HFF-Myc (cell line): ENCODE results near the gene PRKN.

ENCODE experiments used
- DNase-seq: peaks from one replicate; pipeline ENCODE4 v3.0.0-alpha.2; 2011; ENCODE audit warnings: low read depth; ENCODE audit errors: extremely low read depth
- H3K4me3 ChIP-seq: replicated peaks from 2 replicates; pipeline ENCODE4 v1.5.1; 2011; ENCODE audit warnings: low read depth, mild to moderate bottlenecking, control low read depth, low read length
- TF ChIP-seq, protein P1 (sequence below): IDR thresholded peaks from 2 replicates; pipeline ENCODE4 v1.5.1; 2012; ENCODE audit warnings: mild to moderate bottlenecking, low read depth, low read length, control low read depth; ENCODE audit errors: missing control alignments

PRKN gene

DNA sequence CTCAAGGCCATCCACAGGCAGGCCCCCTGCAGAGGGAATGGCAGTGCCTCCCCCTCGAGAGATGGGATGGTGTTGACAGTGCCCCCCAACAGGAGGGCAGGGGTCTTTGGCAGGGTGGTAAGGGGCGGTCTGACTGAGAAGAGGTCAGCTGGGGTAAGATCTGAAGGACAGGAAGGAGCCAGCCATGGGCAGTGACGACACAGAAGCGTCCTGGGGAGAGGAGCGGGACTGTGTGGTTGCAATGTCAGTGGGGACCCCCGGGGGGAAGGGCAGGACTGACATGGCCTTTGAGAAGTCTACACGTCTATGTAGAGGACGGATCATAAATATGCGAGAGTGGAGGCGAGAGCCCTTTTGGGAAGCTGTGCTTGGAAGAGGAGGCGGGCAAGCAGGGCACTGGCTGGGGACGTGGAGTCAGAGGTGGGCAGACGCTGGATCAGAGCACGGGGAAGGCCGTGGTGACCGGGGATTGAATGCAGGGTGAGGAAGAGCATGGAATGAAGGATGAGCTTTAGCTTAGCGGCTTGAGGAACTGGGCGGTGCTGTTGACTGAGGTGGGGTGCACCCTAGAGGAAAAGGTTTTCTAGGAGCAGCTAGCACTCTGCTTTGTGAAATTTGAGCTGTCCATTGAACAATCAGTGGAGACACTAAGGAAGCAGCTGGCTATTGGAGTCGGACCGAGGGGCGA, 1371.3 kb downstream of the PRKN start:
- no peak for DNase-seq
- TF ChIP-seq, protein P1, sequence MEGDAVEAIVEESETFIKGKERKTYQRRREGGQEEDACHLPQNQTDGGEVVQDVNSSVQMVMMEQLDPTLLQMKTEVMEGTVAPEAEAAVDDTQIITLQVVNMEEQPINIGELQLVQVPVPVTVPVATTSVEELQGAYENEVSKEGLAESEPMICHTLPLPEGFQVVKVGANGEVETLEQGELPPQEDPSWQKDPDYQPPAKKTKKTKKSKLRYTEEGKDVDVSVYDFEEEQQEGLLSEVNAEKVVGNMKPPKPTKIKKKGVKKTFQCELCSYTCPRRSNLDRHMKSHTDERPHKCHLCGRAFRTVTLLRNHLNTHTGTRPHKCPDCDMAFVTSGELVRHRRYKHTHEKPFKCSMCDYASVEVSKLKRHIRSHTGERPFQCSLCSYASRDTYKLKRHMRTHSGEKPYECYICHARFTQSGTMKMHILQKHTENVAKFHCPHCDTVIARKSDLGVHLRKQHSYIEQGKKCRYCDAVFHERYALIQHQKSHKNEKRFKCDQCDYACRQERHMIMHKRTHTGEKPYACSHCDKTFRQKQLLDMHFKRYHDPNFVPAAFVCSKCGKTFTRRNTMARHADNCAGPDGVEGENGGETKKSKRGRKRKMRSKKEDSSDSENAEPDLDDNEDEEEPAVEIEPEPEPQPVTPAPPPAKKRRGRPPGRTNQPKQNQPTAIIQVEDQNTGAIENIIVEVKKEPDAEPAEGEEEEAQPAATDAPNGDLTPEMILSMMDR = no peak
- no peak overlapping the region for H3K4me3 ChIP-seq

DNA sequence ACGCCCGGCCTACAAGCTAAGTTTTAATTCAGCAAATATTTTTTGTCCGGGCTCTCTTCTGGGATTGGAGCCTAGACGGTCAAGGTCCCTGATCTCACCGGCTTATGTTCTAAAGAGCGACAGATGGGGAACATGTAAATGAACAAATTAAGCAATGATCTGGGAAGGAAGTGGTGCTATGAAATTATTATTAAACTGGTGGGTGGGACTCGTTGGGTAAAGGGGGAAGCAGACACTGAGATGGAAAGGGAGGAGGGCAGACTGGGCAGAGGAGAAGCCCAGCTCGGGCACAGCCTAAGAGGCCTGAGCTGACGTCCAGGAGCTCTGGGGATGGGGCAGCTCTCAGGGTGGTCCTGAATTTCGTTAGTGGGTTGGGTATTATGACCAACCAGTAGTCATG, 1371.9 kb downstream of the PRKN start:
- DNase-seq = no peak
- TF ChIP-seq, protein P1 = no peak
- H3K4me3 ChIP-seq = no peak overlapping the region

DNA sequence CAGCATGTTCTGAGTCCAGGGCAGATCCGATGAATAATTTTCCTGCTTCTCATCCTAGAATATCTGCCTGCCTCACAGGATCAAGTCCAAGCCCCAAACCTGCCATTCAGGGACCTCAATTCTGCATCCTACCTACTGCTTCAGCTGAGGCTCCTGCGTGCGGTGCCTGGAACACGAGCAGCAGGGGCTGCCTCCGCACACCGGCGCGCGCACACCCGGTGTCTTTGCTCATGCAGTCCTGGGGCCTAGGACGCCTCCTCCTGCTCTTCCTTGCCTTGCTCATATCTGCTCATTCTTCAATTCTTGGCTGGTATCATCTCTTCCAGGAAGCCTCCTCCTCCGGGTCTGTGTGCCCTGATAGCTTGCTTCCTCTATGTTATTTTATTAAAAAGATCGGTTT, 1372.6 kb downstream of the PRKN start:
- TF ChIP-seq, protein P1 = no peak
- no peak overlapping the region for H3K4me3 ChIP-seq
- no peak for DNase-seq

DNA sequence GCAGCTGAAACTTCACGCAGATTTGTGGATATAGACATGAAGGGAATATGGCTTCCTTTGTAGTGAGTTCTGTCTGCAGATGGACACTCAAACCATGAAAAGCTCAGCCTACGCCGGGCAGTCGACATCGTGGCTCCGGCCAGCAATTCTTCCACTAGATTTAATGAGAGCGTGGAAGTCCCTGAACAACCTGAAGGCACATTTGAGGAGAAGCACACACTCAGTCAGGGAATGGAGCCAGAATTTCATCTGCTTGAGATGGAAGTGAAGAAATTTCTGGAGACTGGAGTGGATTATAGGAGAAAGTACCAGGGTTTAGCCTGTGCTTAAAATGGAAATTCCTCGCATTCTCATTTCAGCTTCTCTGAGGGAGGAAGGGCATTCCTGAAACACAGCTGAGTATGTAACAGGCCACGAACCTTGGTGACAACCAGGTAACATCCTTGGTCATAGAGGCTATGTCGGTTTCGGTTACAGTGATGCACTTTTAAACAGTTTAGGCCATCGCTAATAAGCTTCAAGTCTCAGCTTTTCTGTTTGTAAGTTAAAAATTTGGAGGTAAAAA, 1373.2 kb downstream of the PRKN start:
- no peak overlapping the region for H3K4me3 ChIP-seq
- TF ChIP-seq, protein P1 = no peak
- no peak for DNase-seq

DNA sequence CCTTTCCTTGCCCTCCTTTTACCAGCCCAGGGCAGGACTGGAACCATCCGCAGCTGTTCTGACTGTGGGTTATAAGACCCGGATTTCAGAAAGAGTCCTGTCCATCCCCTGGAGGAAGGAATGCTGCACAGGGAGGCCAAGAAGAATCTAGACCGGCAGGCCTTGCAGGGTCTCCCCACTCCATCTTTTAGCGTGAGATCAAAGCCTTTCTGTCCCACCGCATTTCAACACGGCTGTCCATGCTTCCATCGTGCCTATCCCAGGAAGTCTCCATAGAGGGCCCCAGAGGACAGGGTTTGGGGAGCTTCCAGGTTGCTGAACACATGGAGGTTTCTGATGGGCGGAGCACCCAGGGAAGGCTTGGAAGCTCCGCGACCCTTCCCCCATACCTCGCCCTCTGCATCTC, 1374.4 kb downstream of the PRKN start:
- no peak overlapping the region for H3K4me3 ChIP-seq
- TF ChIP-seq, protein P1 = no peak
- peak; percentile 6 for DNase-seq

DNA sequence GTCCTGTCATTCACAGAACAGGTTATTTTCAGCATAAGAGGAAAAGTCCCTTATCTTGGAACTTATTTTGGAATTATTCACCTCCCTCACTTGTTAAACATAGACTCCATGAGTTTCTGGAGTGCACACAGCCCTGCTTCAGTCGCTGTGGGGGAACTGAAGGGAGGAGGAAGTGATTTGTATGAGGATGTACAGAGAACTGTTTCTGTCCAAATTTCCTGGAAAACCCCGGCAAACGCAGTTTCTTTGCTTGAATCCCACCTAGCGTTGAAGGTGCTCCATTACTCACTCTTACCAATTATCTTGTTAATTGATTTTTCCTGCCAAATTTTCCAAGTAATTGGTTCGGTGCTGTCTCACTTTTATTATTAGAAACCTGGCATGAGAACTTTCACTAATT, 1375.7 kb downstream of the PRKN start:
- DNase-seq = no peak
- TF ChIP-seq, protein P1 = no peak
- H3K4me3 ChIP-seq = no peak overlapping the region
